SH-SY5Y (cell line): Measurements from ENCODE around the gene MKI67.

ENCODE experiments used
- GATA2 ChIP-seq: IDR thresholded peaks from 2 replicates; pipeline ENCODE4 v1.6.1; 2011; ENCODE audit warnings: mild to moderate bottlenecking, low read depth, low read length
- GATA3 ChIP-seq: IDR thresholded peaks from 2 replicates; pipeline ENCODE4 v1.6.1; 2011; ENCODE audit warnings: low read depth, mild to moderate bottlenecking, low read length, moderate library complexity

- TF ChIP-seq GATA2 = no peak
- no peak for TF ChIP-seq GATA3
Measured at GRCh38 chr10:128174581-128175559, 48.6 kb upstream of the MKI67 start.
